GM10248 (cell line): ENCODE measurements around the gene SLC4A2.
A peak's percentile ranks its signal among the peaks of the same experiment; 100 is the strongest.

Experiments
- CTCF ChIA-PET: fragments of 300-600 bp; sonication (Branson Sonifier 250); formaldehyde crosslinking; extraction: SDS; loops from one replicate; lab custom pipeline; 2021; ENCODE audit warnings: antibody characterized with exemption; lab: Yijun Ruan, JAX
- POLR2A ChIA-PET: fragments of 350-650 bp; sonication (Branson Sonifier 250); formaldehyde crosslinking; extraction: SDS; loops from one replicate; lab custom pipeline; 2020; ENCODE audit warnings: antibody characterized with exemption; lab: Yijun Ruan, JAX
- DNase-seq: peaks from one replicate; pipeline ENCODE4 v3.0.0; 2012; ENCODE audit errors: extremely low spot score
- CTCF ChIP-seq: IDR thresholded peaks from 2 replicates; pipeline ENCODE4 v1.5.1; 2012; ENCODE audit warnings: mild to moderate bottlenecking, low read depth; ENCODE audit errors: extremely low read depth, missing control alignments, control extremely low read depth

The SLC4A2 gene

GRCh38 chr7:151056666-151057505 lies 2.5 kb upstream of the SLC4A2 start:
- ChIA-PET POLR2A (no interaction called here), CTCF (interaction anchor here (1.1 kb wide), 1 partner anchor 187 kb away, joined by 3 read pairs; no protein-coding TSS in a partner anchor)
- DNase-seq = no peak
- TF ChIP-seq CTCF = no peak

- ChIA-PET POLR2A (no interaction called here), CTCF (interaction anchor here (1.1 kb wide), 1 partner anchor 187 kb away, joined by 3 read pairs; no protein-coding TSS in a partner anchor)
- DNase-seq = no peak
- TF ChIP-seq CTCF = no peak
Measured at GRCh38 chr7:151057506-151057988, 1.8 kb upstream of the SLC4A2 start, which contains the start of gene CDK5. Gene CDK5, minus strand, starts transcription at chr7:151057897. Its CDS starts 49 bp downstream, at chr7:151057848.

- TF ChIP-seq CTCF = no peak
- ChIA-PET CTCF (interaction anchor here (0.9 to 1.0 kb wide), 2 partner anchors 20 to 52 kb away, joined by 3 to 4 read pairs; no protein-coding TSS in a partner anchor), POLR2A (interaction anchor here (1.4 kb wide), 1 partner anchor 22 kb away, joined by 3 read pairs; the partner anchor contains the start of gene FASTK)
- peak; percentile 99 for DNase-seq
Measured at GRCh38 chr7:151057989-151058780, 1.2 kb upstream of the SLC4A2 start.

GRCh38 chr7:151058781-151059366 lies 515 bp upstream of the SLC4A2 start:
- TF ChIP-seq CTCF = no peak
- ChIA-PET POLR2A (interaction anchor here (1.4 kb wide), 1 partner anchor 22 kb away, joined by 3 read pairs; the partner anchor contains the start of gene FASTK), CTCF (interaction anchor here (0.9 to 1.0 kb wide), 2 partner anchors 19 to 52 kb away, joined by 3 to 4 read pairs; no protein-coding TSS in a partner anchor)
- DNase-seq = peak; percentile 41

GRCh38 chr7:151060113-151060415 lies 675 bp downstream of the SLC4A2 start:
- ChIA-PET POLR2A (no interaction called here), CTCF (interaction anchor here (0.8 to 1.3 kb wide), 5 partner anchors 14 to 51 kb away, joined by 3 to 7 read pairs (median 5); no protein-coding TSS in a partner anchor)
- no peak for TF ChIP-seq CTCF
- DNase-seq = no peak
